Body of pancreas (tissue), 4 donors: ENCODE measurements around the gene PRIMA1. TPM values are rescaled to one million over a fixed set of nuclear protein-coding genes. Genes with fewer than 3 reads are reported as not detected.

Experiments used
- ATAC-seq: fragments of 150-250 bp; one replicate; pipeline ENCODE4 v1.9.1; 2016
- DNase-seq, 4 donors: peaks; one replicate each; pipeline ENCODE4 v3.0.0-alpha.2; 2019
- H3K27ac ChIP-seq, 4 donors: fragments of 200-600 bp; sonication (generic); 1 replicate in 3 of 4; 2 replicates in 1 of 4; pipeline versions ENCODE4 v1.5.1 to v1.6.1; 2016 to 2019; ENCODE audit warnings: mild to moderate bottlenecking in 1 of 4, mixed read lengths in 1 of 4, moderate library complexity in 1 of 4
- H3K27me3 ChIP-seq, 2 donors: fragments of 200-600 bp; sonication (generic); one replicate each; pipeline ENCODE4 v1.6.0; 2016; ENCODE audit warnings: mild to moderate bottlenecking in 1 of 2
- H3K36me3 ChIP-seq, 2 donors: fragments of 200-600 bp; sonication (generic); replicated peaks in 1 of 2; 2 replicates each; pipeline ENCODE4 v1.5.1; 2016; ENCODE audit warnings: low read depth in 2 of 2; ENCODE audit not compliant: insufficient read depth in 1 of 2
- H3K4me1 ChIP-seq: fragments of 200-600 bp; sonication (generic); one replicate; pipeline ENCODE4 v1.6.0; 2016
- H3K4me3 ChIP-seq, 2 donors: fragments of 200-600 bp; sonication (generic); 1 replicate in 1 of 2; 2 replicates in 1 of 2; pipeline ENCODE4 v1.5.1; 2016 to 2019
- H3K9me3 ChIP-seq, 3 donors: fragments of 200-600 bp; sonication (generic); 1 replicate in 2 of 3; 2 replicates in 1 of 3; pipeline ENCODE4 v1.5.1; 2016
- POLR2A ChIP-seq, 3 donors: fragments of 450-650 bp; IDR thresholded peaks; one replicate each; pipeline ENCODE4 v1.6.1; 2016; ENCODE audit warnings: antibody characterized with exemption in 3 of 3, mild to moderate bottlenecking in 2 of 3
- WGBS, 2 donors: methylation state at CpG; one replicate each; pipeline ENCODE4 v1.1.5; 2017; 5-methylcytosine and 5-hydroxymethylcytosine counted together
- intact Hi-C: fragments of 100-400 bp; cut with DNase I; formaldehyde crosslinking; loops from one replicate; pipeline ENCODE4 v1.15.1; 2023
- total RNA-seq, 2 donors: library from RNA; depleted of rRNA; stranded (reverse); fragments of >200 nt; gene quantifications; one replicate each; pipeline ENCODE4 v1.1.0, GENCODE V29; 2016
- TF ChIP-seq, protein P1 (sequence below), 7 experiments: fragments of 450-650 bp in 4 of 7; fragments of 200-600 bp in 3 of 7; sonication (generic) in 3 of 7; IDR thresholded peaks; one replicate each; pipeline ENCODE4 v1.5.1; 2016 to 2019; ENCODE audit warnings: antibody characterized with exemption in 7 of 7

PRIMA1 gene
- total RNA-seq, 2 donors from 2014 or later: 0.26 to 0.33 TPM

DNA sequence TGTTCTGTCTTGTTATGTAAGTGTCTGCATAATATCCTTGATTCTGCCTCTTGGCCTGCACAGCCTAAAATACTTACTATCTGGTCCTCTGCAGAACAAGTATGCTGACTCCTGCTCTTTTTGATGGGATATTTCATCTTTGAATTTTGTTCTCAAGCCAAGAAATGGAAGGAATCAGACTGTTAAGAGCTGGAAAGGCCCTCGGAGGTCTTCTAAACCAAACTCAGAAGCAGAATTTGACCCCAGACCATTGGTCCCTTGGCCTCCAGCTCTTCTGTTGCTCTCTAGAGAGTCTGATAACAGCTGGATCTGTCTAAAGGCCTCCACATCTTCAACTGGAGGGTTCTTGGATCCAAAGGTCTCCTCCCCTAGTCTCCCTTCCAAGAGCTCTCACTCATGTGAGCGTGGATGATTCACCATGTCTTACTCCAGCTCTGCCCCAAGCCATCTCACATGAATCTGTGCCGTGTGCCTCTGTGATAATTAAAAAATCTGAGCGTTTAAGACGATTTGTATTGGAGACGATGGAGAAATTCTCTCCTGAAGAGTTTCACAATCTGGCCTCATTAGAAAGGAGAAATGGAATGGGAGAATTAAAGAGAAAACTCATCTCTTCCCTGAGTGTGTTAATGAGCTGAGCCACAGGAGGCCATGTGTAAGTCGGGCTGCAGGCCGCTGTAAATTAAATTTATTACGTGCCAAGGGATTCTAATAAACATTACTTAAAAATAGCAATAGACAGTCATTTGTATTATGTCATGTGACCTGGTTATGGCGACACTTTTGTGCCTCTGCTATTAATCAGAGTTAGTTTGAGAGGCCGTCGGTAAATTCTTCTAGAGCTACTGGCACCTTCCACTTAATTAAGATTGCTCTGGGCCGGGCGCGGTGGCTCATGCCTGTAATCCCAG, 15.4 kb upstream of the PRIMA1 start:
- TF ChIP-seq, protein P1, sequence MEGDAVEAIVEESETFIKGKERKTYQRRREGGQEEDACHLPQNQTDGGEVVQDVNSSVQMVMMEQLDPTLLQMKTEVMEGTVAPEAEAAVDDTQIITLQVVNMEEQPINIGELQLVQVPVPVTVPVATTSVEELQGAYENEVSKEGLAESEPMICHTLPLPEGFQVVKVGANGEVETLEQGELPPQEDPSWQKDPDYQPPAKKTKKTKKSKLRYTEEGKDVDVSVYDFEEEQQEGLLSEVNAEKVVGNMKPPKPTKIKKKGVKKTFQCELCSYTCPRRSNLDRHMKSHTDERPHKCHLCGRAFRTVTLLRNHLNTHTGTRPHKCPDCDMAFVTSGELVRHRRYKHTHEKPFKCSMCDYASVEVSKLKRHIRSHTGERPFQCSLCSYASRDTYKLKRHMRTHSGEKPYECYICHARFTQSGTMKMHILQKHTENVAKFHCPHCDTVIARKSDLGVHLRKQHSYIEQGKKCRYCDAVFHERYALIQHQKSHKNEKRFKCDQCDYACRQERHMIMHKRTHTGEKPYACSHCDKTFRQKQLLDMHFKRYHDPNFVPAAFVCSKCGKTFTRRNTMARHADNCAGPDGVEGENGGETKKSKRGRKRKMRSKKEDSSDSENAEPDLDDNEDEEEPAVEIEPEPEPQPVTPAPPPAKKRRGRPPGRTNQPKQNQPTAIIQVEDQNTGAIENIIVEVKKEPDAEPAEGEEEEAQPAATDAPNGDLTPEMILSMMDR (IDR thresholded peaks at IDR 0.05): no peak
- no peak for TF ChIP-seq POLR2A (IDR thresholded peaks at IDR 0.05)
- intact Hi-C loops: no loop called here
- DNase-seq (peak in 1 of 4 donors; percentile 13), ATAC-seq (peak; percentile 42)
- Histone ChIP-seq H3K4me3 (no peak overlapping the region), H3K36me3 (no peaks in the 10 kb centered on the region), H3K9me3 (no peaks in the 10 kb centered on the region), H3K4me1 (no peaks in the 10 kb centered on the region), H3K27me3 (no peaks in the 10 kb centered on the region), H3K27ac (no peak overlapping the region)
- 72 to 79% methylated on average over 12 to 15 of the region's 15 CpGs for WGBS, 2 donors

DNA sequence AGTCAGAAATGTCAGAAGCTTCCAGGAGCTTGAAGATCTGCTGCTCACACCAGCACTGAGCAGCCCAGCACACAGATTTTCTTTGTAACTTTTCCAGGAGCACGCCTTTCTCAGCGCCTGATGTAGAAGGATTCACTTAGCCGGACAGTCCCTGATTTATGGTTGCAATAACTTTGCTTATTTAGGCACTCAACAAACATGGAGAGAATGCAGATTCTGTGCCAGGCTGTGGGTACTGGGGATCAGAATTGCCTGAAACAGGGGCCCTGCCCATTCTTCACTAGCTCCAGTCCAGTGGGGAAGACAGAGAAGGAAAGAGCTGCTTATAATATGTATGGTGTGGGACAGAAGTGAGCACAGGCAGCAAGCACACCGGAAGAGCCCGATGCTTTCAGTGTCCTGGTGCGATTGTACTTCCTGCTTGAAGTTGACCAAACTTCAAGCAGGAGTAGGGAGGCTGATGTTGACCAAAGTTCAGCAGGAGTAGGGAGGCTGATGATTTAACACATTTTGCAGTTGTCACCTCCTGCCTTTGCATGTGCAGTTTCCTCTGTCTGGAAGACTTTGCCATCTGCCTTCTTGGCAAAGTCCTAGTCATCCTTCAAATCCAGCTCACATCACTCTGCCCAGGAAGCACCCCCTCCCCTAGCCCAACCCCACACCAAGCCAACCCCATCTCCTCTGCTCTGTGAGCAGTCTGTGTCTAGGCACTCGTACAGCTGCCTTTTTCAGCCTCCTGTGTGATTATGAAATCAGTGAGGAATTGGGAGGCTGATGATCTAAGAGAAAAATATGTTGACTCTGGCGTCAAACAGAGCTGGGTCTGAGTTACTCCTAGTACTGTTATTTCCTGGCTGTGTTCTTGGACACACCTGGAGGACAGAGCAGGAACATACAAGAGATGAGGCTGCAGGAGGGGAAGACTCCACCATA, 12.0 kb upstream of the PRIMA1 start:
- Histone ChIP-seq H3K27me3 (no peaks in the 10 kb centered on the region), H3K9me3 (no peaks in the 10 kb centered on the region), H3K36me3 (no peaks in the 10 kb centered on the region), H3K27ac (no peak overlapping the region), H3K4me1 (no peaks in the 10 kb centered on the region), H3K4me3 (no peak overlapping the region)
- DNase-seq: no peak
- ATAC-seq: no peak
- TF ChIP-seq, protein P1 (IDR thresholded peaks at IDR 0.05): no peak
- TF ChIP-seq POLR2A (IDR thresholded peaks at IDR 0.05): no peak
- intact Hi-C loops: no loop called here
- WGBS, 2 donors: 45 to 61% methylated on average over 8 of the region's 8 CpGs

DNA sequence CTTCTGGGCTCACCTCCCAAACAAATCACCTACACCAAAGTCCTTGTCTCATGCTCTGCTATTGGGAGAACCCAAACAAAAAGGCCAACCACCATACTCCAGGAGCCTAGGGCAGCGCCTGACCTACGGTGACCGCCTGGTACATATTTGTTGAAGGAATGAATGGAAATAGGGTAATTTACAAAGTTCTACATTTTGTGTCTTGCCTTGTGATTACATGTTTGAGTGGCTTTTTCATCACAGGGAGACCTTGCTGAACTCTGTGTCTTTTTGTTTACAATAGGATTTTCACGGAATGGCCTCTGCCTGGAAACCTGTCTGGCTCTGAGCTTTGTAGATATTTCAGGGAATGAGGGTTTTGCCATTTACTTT, 11.3 kb upstream of the PRIMA1 start:
- no peak for ATAC-seq
- TF ChIP-seq, protein P1 (IDR thresholded peaks at IDR 0.05): no peak
- no peak for TF ChIP-seq POLR2A (IDR thresholded peaks at IDR 0.05)
- intact Hi-C loops: no loop called here
- Histone ChIP-seq H3K4me1 (no peaks in the 10 kb centered on the region), H3K9me3 (no peaks in the 10 kb centered on the region), H3K27ac (no peak overlapping the region), H3K27me3 (no peaks in the 10 kb centered on the region), H3K4me3 (no peak overlapping the region), H3K36me3 (no peaks in the 10 kb centered on the region)
- DNase-seq: no peak
- 61 to 65% methylated on average over 4 of the region's 4 CpGs for WGBS, 2 donors

DNA sequence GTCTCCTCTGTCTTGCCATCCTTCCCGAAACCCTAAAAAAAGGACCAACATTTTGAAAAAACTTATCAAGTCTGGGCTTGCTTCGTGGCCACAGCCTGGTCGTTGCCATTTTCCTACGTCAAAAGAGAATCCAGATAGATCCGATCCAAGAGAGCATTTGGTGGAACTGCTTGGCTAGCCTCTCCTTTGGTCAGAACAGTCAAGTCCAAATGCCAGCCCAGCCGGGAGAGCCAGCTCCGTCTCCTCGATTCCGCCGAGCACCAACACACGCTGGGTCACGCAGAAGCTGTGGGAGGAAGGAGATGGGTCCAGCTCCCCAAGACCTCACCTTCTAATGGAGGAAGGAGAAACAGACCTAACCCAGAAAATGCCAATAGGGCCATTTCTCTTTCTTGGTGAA, 9.3 kb upstream of the PRIMA1 start:
- Histone ChIP-seq H3K27ac (no peak overlapping the region), H3K36me3 (no peaks in the 10 kb centered on the region), H3K27me3 (no peaks in the 10 kb centered on the region), H3K9me3 (no peaks in the 10 kb centered on the region), H3K4me1 (no peaks in the 10 kb centered on the region), H3K4me3 (no peak overlapping the region)
- ATAC-seq (no peak), DNase-seq (no peak)
- no peak for TF ChIP-seq POLR2A (IDR thresholded peaks at IDR 0.05)
- TF ChIP-seq, protein P1 (IDR thresholded peaks at IDR 0.05): no peak
- 63 to 69% methylated on average over 5 to 12 of the region's 12 CpGs for WGBS, 2 donors
- intact Hi-C loops: no loop called here
